HTR-8/SVneo (cell line): ENCODE data around the gene CDKN2B-AS1.

Experiments
- DNase-seq: peaks from one replicate; pipeline ENCODE4 v3.0.0; 2011; ENCODE audit warnings: low spot score, mixed read lengths; ENCODE audit not compliant: insufficient read length
- FAIRE-seq: peaks from 2 replicates; lab custom pipeline; 2011; peaks lifted over from hg19 to GRCh38; lab: Jason Lieb, UNC

CDKN2B-AS1 gene

GRCh38 chr9:22068369-22068768 lies 73.8 kb downstream of the CDKN2B-AS1 start:
- no peak for FAIRE-seq
- DNase-seq: no peak

DNA sequence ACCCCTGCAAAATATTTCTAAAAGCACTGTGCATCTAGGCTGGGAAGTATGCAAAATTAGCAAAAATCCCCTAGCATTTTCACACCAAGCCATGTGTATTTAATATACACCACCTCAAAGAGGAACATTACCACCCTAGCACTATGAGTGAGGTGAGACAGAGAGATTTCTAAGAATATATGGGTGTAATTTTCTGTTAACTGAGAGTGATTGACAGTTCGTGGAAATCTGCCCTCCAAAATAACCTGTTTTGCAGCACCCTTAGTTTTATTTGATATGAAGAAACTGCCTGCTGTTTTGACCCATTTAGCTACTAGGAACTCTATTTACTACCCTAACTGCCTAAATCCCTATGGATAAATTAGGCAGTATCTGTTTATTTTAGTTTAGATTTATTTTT lies 78.8 kb downstream of the CDKN2B-AS1 start:
- FAIRE-seq (no peak), DNase-seq (no peak)

- no peak for DNase-seq
Observed at GRCh38 chr9:22078081-22078480, 83.5 kb downstream of the CDKN2B-AS1 start.

DNA sequence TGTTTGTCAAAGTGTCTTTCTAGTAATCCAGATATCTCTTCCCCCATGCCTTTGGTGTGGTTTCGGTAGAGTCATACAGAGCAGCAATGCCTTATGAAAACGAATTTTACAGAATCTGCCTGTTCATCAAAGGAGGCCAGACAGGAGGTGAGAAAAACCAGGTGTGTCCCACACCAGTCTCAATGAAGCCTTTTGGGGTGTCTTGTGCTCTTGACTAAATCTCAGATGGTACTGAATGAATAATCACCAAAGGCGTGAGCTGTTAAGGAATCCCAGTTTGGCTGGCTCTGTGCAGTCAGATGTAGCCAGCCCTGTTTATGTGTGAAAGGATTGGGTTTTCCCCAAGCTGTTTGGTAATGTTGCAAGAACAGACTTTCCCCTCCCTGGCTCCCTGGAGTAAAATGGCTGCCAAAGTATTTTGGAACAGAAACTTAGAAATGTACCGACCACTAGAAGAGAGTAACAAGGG lies 85.3 kb downstream of the CDKN2B-AS1 start:
- FAIRE-seq (no peak), DNase-seq (no peak)

More at GRCh38 chr9:22078081-22078480, 83.5 kb downstream of the CDKN2B-AS1 start:
- FAIRE-seq: no peak

DNA sequence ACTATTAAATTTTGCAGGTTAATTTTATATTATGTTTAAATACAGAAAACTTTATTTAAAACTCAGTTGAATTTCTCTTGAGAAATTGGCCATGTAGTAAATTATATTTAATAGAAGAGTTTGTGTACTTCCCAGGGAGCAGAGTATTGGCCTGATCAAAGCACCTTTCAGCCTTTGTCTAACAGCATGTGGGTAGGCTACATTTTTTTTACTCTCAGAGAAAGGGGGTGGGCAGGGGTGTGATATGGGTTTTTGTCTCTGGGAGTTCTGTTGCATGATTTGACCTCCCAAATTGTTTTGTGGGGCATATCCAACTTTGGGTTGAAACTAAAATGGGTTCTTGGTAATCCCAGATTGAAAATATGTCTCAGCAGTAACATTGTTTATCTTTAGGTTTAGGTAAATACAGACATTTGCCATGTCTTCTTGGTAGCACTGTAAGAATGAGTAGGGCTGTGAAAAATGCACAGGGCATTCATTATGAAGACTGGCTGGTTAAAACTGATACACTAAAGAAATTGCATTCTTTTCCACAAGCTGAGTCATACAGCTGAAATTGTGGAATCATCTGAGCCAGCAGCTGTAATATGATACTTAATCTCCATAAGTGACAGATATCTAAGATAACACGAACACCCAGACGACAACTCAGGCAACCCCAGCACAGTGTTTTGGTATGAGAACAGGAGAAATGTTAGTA lies 89.9 kb downstream of the CDKN2B-AS1 start:
- no peak for FAIRE-seq
- peak; percentile 56 for DNase-seq

DNA sequence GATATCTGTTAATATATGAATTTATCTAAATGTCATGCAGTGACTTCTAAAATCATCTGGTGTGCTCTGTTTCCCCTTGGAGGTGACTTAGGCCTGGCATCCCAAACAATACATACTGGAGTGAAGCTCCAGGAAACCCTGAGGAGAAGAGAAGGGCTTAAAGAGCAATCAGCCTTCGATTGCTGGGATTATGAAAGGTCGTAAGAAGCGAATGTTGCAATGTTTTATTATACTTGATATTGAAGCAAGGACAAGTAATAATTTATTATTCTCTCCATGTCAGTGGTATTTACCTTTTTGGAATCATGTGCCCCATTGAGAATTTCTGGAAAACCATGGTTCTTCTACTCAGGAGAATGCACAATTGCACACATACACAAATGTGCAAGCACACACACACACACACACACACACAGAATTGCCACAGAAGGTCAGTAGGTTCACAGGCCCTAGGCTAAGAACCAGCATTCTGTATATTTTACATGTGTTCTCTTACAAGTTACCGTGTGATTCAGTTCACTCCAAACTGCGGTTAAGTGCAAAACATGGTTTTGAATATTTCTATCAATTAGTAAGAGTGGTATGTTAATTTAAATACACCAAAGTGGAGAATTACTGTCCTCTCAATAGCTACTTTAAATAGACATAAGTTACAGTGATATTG lies 93.6 kb downstream of the CDKN2B-AS1 start:
- FAIRE-seq (no peak), DNase-seq (no peak)

GRCh38 chr9:22088717-22089061 lies 94.1 kb downstream of the CDKN2B-AS1 start:
- FAIRE-seq: no peak
- no peak for DNase-seq

- FAIRE-seq: no peak
Observed at GRCh38 chr9:22097707-22098106, 103.1 kb downstream of the CDKN2B-AS1 start.

GRCh38 chr9:22098643-22099332 lies 104.2 kb downstream of the CDKN2B-AS1 start:
- no peak for FAIRE-seq
- DNase-seq: no peak

More at GRCh38 chr9:22097707-22098106, 103.1 kb downstream of the CDKN2B-AS1 start:
- DNase-seq: no peak

- FAIRE-seq (no peak), DNase-seq (no peak)
Observed at GRCh38 chr9:22100626-22101025, 106.0 kb downstream of the CDKN2B-AS1 start.

DNA sequence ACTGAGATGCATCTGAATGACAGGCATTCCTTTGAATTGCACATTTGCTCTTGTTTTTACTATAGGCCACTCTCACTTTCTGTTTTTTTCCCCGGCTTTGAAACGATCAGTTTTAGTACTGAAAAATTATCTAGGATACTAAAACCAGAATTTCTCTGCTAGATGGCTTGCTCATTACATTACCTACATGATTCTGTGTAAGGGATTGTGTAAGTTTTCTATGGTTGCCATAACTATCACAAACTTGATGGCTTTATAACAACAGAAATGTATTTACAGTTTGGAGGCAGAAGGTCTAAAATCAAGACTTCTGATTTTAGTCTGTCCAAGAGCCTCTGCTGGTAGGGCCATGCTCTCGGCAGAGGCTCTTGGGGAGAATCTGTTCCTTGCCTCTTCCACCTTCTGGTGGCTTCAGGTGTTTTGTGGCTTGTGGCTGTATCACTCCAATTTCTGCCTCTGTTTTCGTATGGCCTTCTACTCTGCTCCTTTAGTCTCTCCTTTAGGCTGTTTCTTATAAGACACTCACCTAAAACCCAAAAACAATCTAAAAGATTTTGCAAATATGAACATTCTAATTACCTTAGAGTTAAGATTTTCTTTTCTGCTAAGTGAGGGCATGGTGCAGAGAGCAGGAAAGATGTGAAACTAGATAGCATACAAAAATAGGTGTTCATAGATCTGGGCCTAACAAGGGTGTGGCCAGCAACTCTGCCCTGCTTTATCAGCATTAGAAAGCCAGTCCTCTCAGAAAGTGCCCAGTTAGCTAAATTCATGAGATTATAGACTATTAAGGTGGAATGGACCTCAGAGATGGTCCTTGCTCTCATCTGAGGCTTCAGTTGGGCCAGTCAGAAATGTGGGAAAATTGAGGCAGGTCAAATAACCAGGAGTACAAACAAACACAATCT lies 107.8 kb downstream of the CDKN2B-AS1 start:
- no peak for FAIRE-seq

DNA sequence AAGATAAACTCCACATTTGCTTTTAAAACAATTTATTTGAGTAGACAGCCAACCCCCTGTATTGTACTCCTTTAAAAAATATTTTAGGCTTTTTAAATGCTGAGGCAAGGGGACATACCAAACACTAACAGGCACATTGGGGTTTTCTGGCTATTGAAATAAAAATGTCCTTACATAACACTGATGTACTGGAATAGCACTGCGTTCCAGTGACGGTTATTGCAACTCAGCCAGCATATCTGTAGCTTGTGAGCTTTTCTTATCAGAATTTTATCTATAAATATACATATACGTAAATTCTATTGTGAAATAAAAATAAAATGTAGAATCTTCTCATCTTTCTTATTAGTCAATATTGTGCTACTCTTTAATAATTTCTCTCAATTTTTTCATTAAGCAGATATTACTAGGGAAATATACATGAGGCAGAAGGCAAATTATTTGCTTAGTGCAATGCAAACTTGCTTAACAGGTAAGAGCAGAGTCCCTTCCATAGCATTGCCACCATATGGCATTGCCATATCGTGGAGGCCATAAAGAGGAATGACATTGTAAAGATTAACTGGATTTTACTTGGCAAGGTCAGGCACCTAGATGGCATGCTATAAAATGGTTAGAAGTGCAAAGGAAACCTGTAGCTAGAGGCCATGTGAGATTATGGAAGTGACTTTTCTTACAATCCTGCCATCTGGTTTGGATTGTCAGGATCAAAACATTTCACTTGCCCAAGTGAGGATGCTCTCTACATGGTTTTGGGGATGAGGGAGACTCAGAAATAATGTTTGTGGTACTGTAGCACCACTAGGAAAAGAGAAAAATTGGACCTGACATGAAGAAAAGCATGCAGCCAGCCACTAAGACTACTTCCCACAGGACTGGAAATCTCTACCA lies 109.3 kb downstream of the CDKN2B-AS1 start:
- DNase-seq (no peak), FAIRE-seq (no peak)

More for the DNA sequence above, 107.8 kb downstream of the CDKN2B-AS1 start:
- DNase-seq: no peak

GRCh38 chr9:22105005-22105722 lies 110.6 kb downstream of the CDKN2B-AS1 start:
- no peak for DNase-seq
- no peak for FAIRE-seq

GRCh38 chr9:22107202-22108045 lies 112.8 kb downstream of the CDKN2B-AS1 start:
- DNase-seq: no peak
- no peak for FAIRE-seq

- no peak for FAIRE-seq
- DNase-seq: no peak
Observed at GRCh38 chr9:22108581-22109370, 114.2 kb downstream of the CDKN2B-AS1 start.

- DNase-seq (no peak), FAIRE-seq (no peak)
Observed at GRCh38 chr9:22111176-22111953, 116.8 kb downstream of the CDKN2B-AS1 start.
